ENCODE data around the gene GRM3. TPM values are rescaled to one million over a fixed set of nuclear protein-coding genes. Genes with fewer than 3 reads are reported as not detected.
A peak's percentile ranks its signal among the peaks of the same experiment; 100 is the strongest.
"Not testable (repeated sequence)": the region's sequence is repeated elsewhere in the genome, so short reads cannot be mapped to it uniquely, and the experiment has no call there.

Gene GRM3
- total RNA-seq (not detected), polyA plus RNA-seq (not detected), total RNA-seq (0 reads per million in 6 experiments)

- POLR2A ChIA-PET, result no interaction called here
- no peaks in the 10 kb centered on the region for H3K36me3 Mint-ChIP-seq
- H3K4me3 Mint-ChIP-seq, result no peak within 1 kb of the TSS
- ATAC-seq, result no peak
- peaks cover 0 to 8% (median 0%) of the 10 kb centered on the region in 9 donors for H3K9me3 Mint-ChIP-seq
- H3K4me1 Mint-ChIP-seq, result no peaks in the 10 kb centered on the region
- no peak for DNase-seq
- H3K27me3 Mint-ChIP-seq, result peaks cover 5 to 36% (median 27%) of the 10 kb centered on the region in 5 donors
- no peak within 1 kb of the TSS for H3K27ac Mint-ChIP-seq
Measured at GRCh38 chr7:86643561-86644281, at the start of gene GRM3. Gene GRM3, plus strand, starts transcription at chr7:86643909. Its CDS starts 121,237 bp downstream, at chr7:86765146.

GRCh38 chr7:86598311-86598710, 45.4 kb upstream of the GRM3 start:
- Mint-ChIP-seq H3K4me3 (no peak overlapping the region), H3K27me3 (peaks cover 0 to 5% (median 0%) of the 10 kb centered on the region in 5 donors), H3K27ac (no peak overlapping the region), H3K4me1 (no peaks in the 10 kb centered on the region), H3K9me3 (peaks cover 0 to 14% (median 1%) of the 10 kb centered on the region in 9 donors), H3K36me3 (no peaks in the 10 kb centered on the region)
- ATAC-seq (no peak), DNase-seq (no peak)
- POLR2A ChIA-PET, result no interaction called here

GRCh38 chr7:86598721-86599120, 45.0 kb upstream of the GRM3 start:
- DNase-seq (no peak), ATAC-seq (no peak)
- Mint-ChIP-seq H3K36me3 (no peaks in the 10 kb centered on the region), H3K27ac (no peak overlapping the region), H3K27me3 (peaks cover 0 to 5% (median 0%) of the 10 kb centered on the region in 5 donors), H3K4me1 (no peaks in the 10 kb centered on the region), H3K4me3 (no peak overlapping the region), H3K9me3 (peaks cover 0 to 14% (median 1%) of the 10 kb centered on the region in 9 donors)
- POLR2A ChIA-PET, result no interaction called here

- H3K4me1 Mint-ChIP-seq, result no peaks in the 10 kb centered on the region
- ATAC-seq (no peak), DNase-seq (no peak)
- no peak overlapping the region for H3K27ac Mint-ChIP-seq
- no peaks in the 10 kb centered on the region for H3K36me3 Mint-ChIP-seq
- POLR2A ChIA-PET, result no interaction called here
- H3K4me3 Mint-ChIP-seq, result no peak overlapping the region
- H3K27me3 Mint-ChIP-seq, result peaks cover 0 to 5% (median 0%) of the 10 kb centered on the region in 5 donors
- peaks cover 0 to 14% (median 4%) of the 10 kb centered on the region in 9 donors for H3K9me3 Mint-ChIP-seq
Measured at GRCh38 chr7:86600506-86601290, 43.0 kb upstream of the GRM3 start.

- H3K27me3 Mint-ChIP-seq, POLR2A ChIA-PET, DNase-seq, H3K27ac Mint-ChIP-seq, H3K4me3 Mint-ChIP-seq, H3K36me3 Mint-ChIP-seq, ATAC-seq, H3K4me1 Mint-ChIP-seq: not testable (repeated sequence)
- peaks cover 3 to 26% (median 12%) of the 10 kb centered on the region in 9 donors for H3K9me3 Mint-ChIP-seq
Measured at GRCh38 chr7:86615711-86616110, 28.0 kb upstream of the GRM3 start.

- no peaks in the 10 kb centered on the region for H3K36me3 Mint-ChIP-seq
- peaks cover 0 to 2% (median 0%) of the 10 kb centered on the region in 9 donors for H3K9me3 Mint-ChIP-seq
- H3K27ac Mint-ChIP-seq, result peak overlapping the region in 1 of 10 donors; percentile 81
- ATAC-seq (no peak), DNase-seq (no peak)
- H3K4me1 Mint-ChIP-seq, result no peaks in the 10 kb centered on the region
- no peak overlapping the region for H3K4me3 Mint-ChIP-seq
- POLR2A ChIA-PET, result no interaction called here
- peaks cover 5 to 36% (median 27%) of the 10 kb centered on the region in 5 donors for H3K27me3 Mint-ChIP-seq
Measured at GRCh38 chr7:86644282-86645224, 844 bp downstream of the GRM3 start.

GRCh38 chr7:86645225-86645608, 1.5 kb downstream of the GRM3 start:
- no peak for DNase-seq
- no peak for ATAC-seq
- H3K36me3 Mint-ChIP-seq, result no peaks in the 10 kb centered on the region
- peaks cover 0 to 2% (median 0%) of the 10 kb centered on the region in 9 donors for H3K9me3 Mint-ChIP-seq
- peaks cover 5 to 35% (median 27%) of the 10 kb centered on the region in 5 donors for H3K27me3 Mint-ChIP-seq
- H3K27ac Mint-ChIP-seq, result no peak overlapping the region
- POLR2A ChIA-PET, result no interaction called here
- H3K4me3 Mint-ChIP-seq, result no peak overlapping the region
- no peaks in the 10 kb centered on the region for H3K4me1 Mint-ChIP-seq

GRCh38 chr7:86645676-86646276, 2.1 kb downstream of the GRM3 start:
- ATAC-seq (no peak), DNase-seq (no peak)
- no peak overlapping the region for H3K27ac Mint-ChIP-seq
- POLR2A ChIA-PET, result no interaction called here
- H3K36me3 Mint-ChIP-seq, result no peaks in the 10 kb centered on the region
- no peak overlapping the region for H3K4me3 Mint-ChIP-seq
- H3K9me3 Mint-ChIP-seq, result peaks cover 0 to 2% (median 0%) of the 10 kb centered on the region in 9 donors
- peaks cover 5 to 32% (median 27%) of the 10 kb centered on the region in 5 donors for H3K27me3 Mint-ChIP-seq
- H3K4me1 Mint-ChIP-seq, result no peaks in the 10 kb centered on the region

- Mint-ChIP-seq H3K4me3 (no peak overlapping the region), H3K9me3 (peaks cover 0 to 2% (median 0%) of the 10 kb centered on the region in 9 donors), H3K36me3 (no peaks in the 10 kb centered on the region), H3K27ac (no peak overlapping the region), H3K27me3 (peaks cover 5 to 22% (median 21%) of the 10 kb centered on the region in 5 donors), H3K4me1 (no peaks in the 10 kb centered on the region)
- no peak for DNase-seq
- POLR2A ChIA-PET, result no interaction called here
- no peak for ATAC-seq
Measured at GRCh38 chr7:86647385-86648094, 3.8 kb downstream of the GRM3 start.

GRCh38 chr7:86648169-86648568, 4.5 kb downstream of the GRM3 start:
- POLR2A ChIA-PET, result no interaction called here

GRCh38 chr7:86653919-86654659, 10.4 kb downstream of the GRM3 start:
- peaks cover 0 to 8% (median 0%) of the 10 kb centered on the region in 5 donors for H3K27me3 Mint-ChIP-seq
- DNase-seq (no peak), ATAC-seq (no peak)
- POLR2A ChIA-PET, result no interaction called here
- peaks cover 0 to 3% (median 0%) of the 10 kb centered on the region in 9 donors for H3K9me3 Mint-ChIP-seq
- H3K4me3 Mint-ChIP-seq, result no peak overlapping the region
- H3K4me1 Mint-ChIP-seq, result no peaks in the 10 kb centered on the region
- no peaks in the 10 kb centered on the region for H3K36me3 Mint-ChIP-seq
- no peak overlapping the region for H3K27ac Mint-ChIP-seq

More at GRCh38 chr7:86648169-86648568, 4.5 kb downstream of the GRM3 start:
- no peak for ATAC-seq
- Mint-ChIP-seq H3K9me3 (peaks cover 0 to 2% (median 0%) of the 10 kb centered on the region in 9 donors), H3K27ac (no peak overlapping the region), H3K27me3 (peaks cover 5 to 21% (median 19%) of the 10 kb centered on the region in 5 donors), H3K36me3 (no peaks in the 10 kb centered on the region), H3K4me1 (no peaks in the 10 kb centered on the region), H3K4me3 (no peak overlapping the region)
- no peak for DNase-seq

All from naive thymus-derived CD8-positive, alpha-beta T cell (primary cell).